Activated CD4-positive, alpha-beta T cell treated with anti-CD3 and anti-CD28 coated beads for 36 hours (primary cell): ENCODE data around the gene TSPAN10. TPM values are rescaled to one million over a fixed set of nuclear protein-coding genes. Genes with fewer than 3 reads are reported as not detected.

ENCODE experiments used
- ATAC-seq: fragments of 200-7000 bp; cut with Tn5 transposase; one replicate; pipeline ENCODE4 v1.10.0; 2021; ENCODE audit warnings: mild to moderate bottlenecking, moderate library complexity
- CTCF ChIA-PET: fragments of 350-600 bp; sonication (Branson Sonifier 250); formaldehyde crosslinking; loops from one replicate; lab custom pipeline; 2021; ENCODE audit warnings: antibody characterized with exemption; lab: Charles Lee
- POLR2A ChIA-PET: fragments of 350-600 bp; sonication (Branson Sonifier 250); formaldehyde crosslinking; loops from one replicate; lab custom pipeline; 2021; ENCODE audit warnings: antibody characterized with exemption, inconsistent platforms; lab: Charles Lee
- DNase-seq: peaks from one replicate; pipeline ENCODE4 v3.0.0-alpha.2; 2020
- H3K27ac Mint-ChIP-seq: one replicate; pipeline ENCODE4 v1.8.0; 2021; ENCODE audit warnings: mixed read lengths
- H3K27me3 Mint-ChIP-seq: one replicate; pipeline ENCODE4 v1.8.0; 2021; ENCODE audit warnings: mixed read lengths
- H3K36me3 Mint-ChIP-seq: one replicate; pipeline ENCODE4 v1.8.0; 2021; ENCODE audit warnings: low read depth, mixed read lengths
- H3K4me1 Mint-ChIP-seq: one replicate; pipeline ENCODE4 v1.8.0; 2021; ENCODE audit warnings: mixed read lengths
- H3K4me3 Mint-ChIP-seq: one replicate; pipeline ENCODE4 v1.8.0; 2021; ENCODE audit warnings: mild to moderate bottlenecking, moderate library complexity, mixed read lengths
- H3K9me3 Mint-ChIP-seq: one replicate; pipeline ENCODE4 v1.8.0; 2021; ENCODE audit warnings: low read depth, mixed read lengths
- intact Hi-C, 2 experiments: fragments of 100-400 bp; cut with DNase I in 1 of 2; cut with micrococcal nuclease in 1 of 2; formaldehyde crosslinking; loops; one replicate each; pipeline versions ENCODE4 v1.14.2 to v1.15.1; 2022 to 2024; cut with DNase I, micrococcal nuclease
- total RNA-seq, 2 experiments: library from RNA; stranded (reverse); gene quantifications; one replicate each; pipeline ENCODE4 v1.2.3, GENCODE V29; 2021

Gene TSPAN10
- total RNA-seq, 2 experiments from 2014 or later: 0.34 to 0.35 TPM

DNA sequence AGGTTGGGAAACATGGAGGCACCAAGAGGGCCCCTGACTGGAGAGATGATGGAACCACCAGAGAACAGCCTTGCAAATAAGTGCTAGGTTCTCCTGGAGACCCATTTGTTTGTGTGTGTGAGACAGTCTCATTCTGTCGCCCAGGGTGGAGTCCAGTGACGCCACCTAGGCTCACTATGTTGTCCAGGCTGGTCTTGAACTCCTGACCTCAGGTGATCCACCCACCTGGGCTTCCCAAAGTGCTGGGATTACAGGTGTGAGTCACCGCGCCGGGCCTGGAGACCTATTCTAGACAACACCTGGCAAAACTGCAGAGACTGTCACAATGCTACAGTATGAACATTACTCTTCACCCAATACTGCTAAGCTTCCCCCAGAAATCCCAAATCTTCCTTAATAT, 1.6 kb upstream of the TSPAN10 start:
- intact Hi-C loops: no loop called here
- H3K4me1 Mint-ChIP-seq: peaks cover 23% of the 10 kb centered on the region
- peak overlapping the region; percentile 96 for H3K4me3 Mint-ChIP-seq
- ChIA-PET POLR2A (interaction anchor here (1.4 to 1.5 kb wide), 2 partner anchors 48 to 83 kb away, joined by 3 to 4 read pairs; partner anchors contain the start of genes ARL16, FAAP100 and HGS), CTCF (interaction anchor here (1.0 kb wide), 1 partner anchor 20 kb away, joined by 4 read pairs; no protein-coding TSS in a partner anchor)
- H3K36me3 Mint-ChIP-seq: peaks cover 15% of the 10 kb centered on the region
- peak overlapping the region; percentile 84 for H3K27ac Mint-ChIP-seq
- ATAC-seq (no peak), DNase-seq (no peak)
- H3K27me3 Mint-ChIP-seq: no peaks in the 10 kb centered on the region
- no peaks in the 10 kb centered on the region for H3K9me3 Mint-ChIP-seq

DNA sequence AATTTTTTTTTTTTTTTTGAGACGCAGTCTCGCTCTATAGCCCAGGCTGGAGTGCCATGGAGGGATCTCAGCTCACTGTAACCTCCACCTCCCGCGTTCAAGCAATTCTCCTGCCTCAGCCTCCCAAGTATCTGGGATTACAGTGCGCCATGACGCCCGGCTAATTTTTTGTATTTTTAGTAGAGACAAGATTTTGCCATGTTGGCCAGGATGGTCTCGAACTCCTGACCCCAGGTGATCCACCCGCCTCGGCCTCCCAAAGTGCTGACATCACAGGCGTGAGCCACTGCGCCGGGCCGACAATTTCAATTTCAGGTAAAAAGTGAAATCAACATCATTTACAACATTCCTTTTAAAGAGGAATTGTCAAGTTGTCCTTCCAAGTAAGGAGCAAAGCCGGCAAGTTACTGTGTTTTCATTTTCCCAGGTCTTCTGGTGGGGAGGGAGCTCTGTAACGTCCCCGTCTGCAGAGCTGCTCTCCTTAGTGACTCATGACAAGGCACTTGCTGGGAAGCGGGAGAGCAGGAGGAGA, 957 bp upstream of the TSPAN10 start:
- DNase-seq: no peak
- no peaks in the 10 kb centered on the region for H3K27me3 Mint-ChIP-seq
- intact Hi-C loops: loop anchor here (1.0 to 2.0 kb wide), 6 partner anchors 29 to 341 kb away; partner anchors contain the start of genes ACTG1 (in 1 of the 2), ARL16 (in 1 of the 2), MRPL12 (in 1 of the 2) and SLC25A10 (in 1 of the 2)
- peak; percentile 26 for ATAC-seq
- ChIA-PET POLR2A (interaction anchor here (1.4 to 1.5 kb wide), 2 partner anchors 48 to 84 kb away, joined by 3 to 4 read pairs; partner anchors contain the start of genes ARL16, FAAP100 and HGS), CTCF (interaction anchor here (0.6 kb wide), 2 partner anchors 92 to 533 kb away, joined by 3 read pairs; no protein-coding TSS in a partner anchor)
- peaks cover 23% of the 10 kb centered on the region for H3K4me1 Mint-ChIP-seq
- peak overlapping the region; percentile 96 for H3K4me3 Mint-ChIP-seq
- no peaks in the 10 kb centered on the region for H3K9me3 Mint-ChIP-seq
- H3K27ac Mint-ChIP-seq: peak overlapping the region; percentile 84
- H3K36me3 Mint-ChIP-seq: peaks cover 13% of the 10 kb centered on the region

DNA sequence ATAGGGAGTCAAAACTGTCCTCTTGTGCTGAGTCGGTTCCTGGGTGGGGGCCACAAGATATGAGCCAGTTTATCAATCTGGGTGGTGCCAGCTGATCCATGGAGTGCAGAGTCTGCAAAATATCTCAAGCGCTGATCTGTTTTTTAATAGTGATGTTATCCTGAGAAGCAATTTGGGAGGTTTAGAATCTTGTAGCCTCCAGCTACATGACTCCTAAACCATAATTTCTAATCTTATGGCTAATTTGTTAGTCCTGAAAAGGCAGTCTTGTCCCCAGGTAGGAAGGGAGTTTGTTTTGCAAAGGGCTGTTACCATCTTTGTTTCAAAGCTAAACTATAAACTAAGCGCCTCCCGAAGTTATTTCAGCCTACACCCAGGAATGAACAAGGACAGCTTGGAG, 1.7 kb downstream of the TSPAN10 start:
- H3K4me3 Mint-ChIP-seq: no peak overlapping the region
- intact Hi-C loops: no loop called here
- H3K4me1 Mint-ChIP-seq: peaks cover 18% of the 10 kb centered on the region
- H3K27ac Mint-ChIP-seq: no peak overlapping the region
- DNase-seq: no peak
- H3K9me3 Mint-ChIP-seq: no peaks in the 10 kb centered on the region
- H3K27me3 Mint-ChIP-seq: no peaks in the 10 kb centered on the region
- POLR2A ChIA-PET: no interaction called here
- CTCF ChIA-PET: interaction anchor here (0.7 kb wide), 2 partner anchors 68 to 263 kb away, joined by 3 read pairs; no protein-coding TSS in a partner anchor
- no peak for ATAC-seq
- peaks cover 7% of the 10 kb centered on the region for H3K36me3 Mint-ChIP-seq

DNA sequence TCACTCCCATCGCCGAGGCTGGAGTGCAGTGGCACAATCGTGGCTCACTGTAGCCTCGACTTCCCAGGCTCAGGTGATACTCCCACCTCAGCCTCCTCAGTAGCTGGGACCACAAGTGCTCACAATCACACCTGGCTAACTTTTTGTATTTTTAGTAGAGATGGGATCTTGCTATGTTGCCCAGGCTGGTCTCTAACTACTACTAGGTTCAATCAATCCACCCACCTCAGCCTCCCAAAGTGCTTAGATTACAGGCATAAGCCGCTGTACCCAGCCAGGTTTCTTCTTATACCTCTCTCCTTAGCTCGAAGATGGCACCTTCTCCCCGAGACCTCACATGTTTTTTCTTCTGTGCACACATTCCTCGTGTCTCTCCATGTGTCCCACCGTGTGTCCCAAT, 3.0 kb downstream of the TSPAN10 start:
- Mint-ChIP-seq H3K4me3 (no peak overlapping the region), H3K27me3 (no peaks in the 10 kb centered on the region), H3K27ac (no peak overlapping the region), H3K36me3 (peaks cover 7% of the 10 kb centered on the region), H3K4me1 (peaks cover 14% of the 10 kb centered on the region), H3K9me3 (no peaks in the 10 kb centered on the region)
- no peak for ATAC-seq
- POLR2A ChIA-PET: no interaction called here
- CTCF ChIA-PET: no interaction called here
- intact Hi-C loops: no loop called here
- no peak for DNase-seq

DNA sequence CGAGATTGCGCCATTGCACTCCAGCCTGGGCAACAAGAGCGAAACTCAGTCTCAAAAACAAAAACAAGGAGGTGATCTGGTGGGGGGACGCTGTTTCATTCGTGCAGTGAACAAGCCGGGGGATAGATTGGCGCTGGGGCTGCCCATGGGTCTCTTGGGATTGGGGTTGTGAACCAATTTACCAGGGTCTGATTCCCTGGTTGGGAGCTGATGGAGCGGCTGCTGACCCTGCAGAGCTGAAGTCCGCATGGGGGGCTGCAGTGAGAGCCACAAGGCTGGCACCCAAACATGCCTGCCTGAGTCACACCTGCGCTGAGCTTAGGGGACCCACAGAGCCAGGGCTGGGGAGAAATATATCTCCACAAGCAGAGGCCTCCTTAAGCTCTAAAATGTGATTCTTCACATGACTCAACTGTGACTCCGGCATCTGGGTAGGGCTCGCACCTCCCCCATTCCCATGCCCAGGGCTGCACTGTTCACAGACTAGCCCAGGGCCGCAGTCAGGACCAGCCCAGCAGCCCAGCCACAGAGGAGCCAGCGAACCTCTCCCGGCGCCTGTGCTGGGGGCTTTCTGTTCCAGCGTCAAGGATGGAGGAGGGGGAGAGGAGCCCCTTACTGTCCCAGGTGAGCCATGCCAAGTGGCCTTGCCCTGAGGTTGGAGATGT, 5.0 kb downstream of the TSPAN10 start:
- H3K4me1 Mint-ChIP-seq: peaks cover 3% of the 10 kb centered on the region
- no peak for ATAC-seq
- no peaks in the 10 kb centered on the region for H3K36me3 Mint-ChIP-seq
- no peak overlapping the region for H3K4me3 Mint-ChIP-seq
- H3K27me3 Mint-ChIP-seq: no peaks in the 10 kb centered on the region
- ChIA-PET POLR2A (no interaction called here), CTCF (interaction anchor here (0.8 kb wide), 1 partner anchor 16 kb away, joined by 5 read pairs; no protein-coding TSS in a partner anchor)
- intact Hi-C loops: no loop called here
- DNase-seq: no peak
- no peak overlapping the region for H3K27ac Mint-ChIP-seq
- H3K9me3 Mint-ChIP-seq: no peaks in the 10 kb centered on the region

DNA sequence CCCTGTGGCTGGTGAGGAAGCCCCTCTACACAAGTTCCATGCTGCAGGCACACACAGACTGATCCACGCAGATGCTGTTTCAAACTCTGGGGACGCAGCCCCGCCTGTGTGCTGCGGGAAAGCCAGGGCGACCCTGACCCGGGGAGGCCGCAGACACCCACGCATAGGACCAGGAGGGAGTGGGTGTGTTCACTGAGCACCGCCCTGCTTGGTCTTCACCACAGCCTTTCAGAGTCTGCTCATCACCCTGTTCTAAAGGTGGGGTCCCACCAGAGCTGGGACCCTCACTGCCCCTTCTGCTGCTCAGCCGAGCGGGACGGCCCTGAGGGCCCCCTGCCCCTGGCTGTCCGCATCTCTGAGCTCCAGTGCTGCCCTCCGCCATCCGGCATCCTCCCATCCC, 7.5 kb downstream of the TSPAN10 start:
- no peaks in the 10 kb centered on the region for H3K36me3 Mint-ChIP-seq
- no peak for ATAC-seq
- ChIA-PET POLR2A (no interaction called here), CTCF (no interaction called here)
- no peak overlapping the region for H3K27ac Mint-ChIP-seq
- H3K4me3 Mint-ChIP-seq: no peak overlapping the region
- intact Hi-C loops: no loop called here
- H3K27me3 Mint-ChIP-seq: peaks cover 10% of the 10 kb centered on the region
- no peak for DNase-seq
- no peaks in the 10 kb centered on the region for H3K9me3 Mint-ChIP-seq
- no peaks in the 10 kb centered on the region for H3K4me1 Mint-ChIP-seq

DNA sequence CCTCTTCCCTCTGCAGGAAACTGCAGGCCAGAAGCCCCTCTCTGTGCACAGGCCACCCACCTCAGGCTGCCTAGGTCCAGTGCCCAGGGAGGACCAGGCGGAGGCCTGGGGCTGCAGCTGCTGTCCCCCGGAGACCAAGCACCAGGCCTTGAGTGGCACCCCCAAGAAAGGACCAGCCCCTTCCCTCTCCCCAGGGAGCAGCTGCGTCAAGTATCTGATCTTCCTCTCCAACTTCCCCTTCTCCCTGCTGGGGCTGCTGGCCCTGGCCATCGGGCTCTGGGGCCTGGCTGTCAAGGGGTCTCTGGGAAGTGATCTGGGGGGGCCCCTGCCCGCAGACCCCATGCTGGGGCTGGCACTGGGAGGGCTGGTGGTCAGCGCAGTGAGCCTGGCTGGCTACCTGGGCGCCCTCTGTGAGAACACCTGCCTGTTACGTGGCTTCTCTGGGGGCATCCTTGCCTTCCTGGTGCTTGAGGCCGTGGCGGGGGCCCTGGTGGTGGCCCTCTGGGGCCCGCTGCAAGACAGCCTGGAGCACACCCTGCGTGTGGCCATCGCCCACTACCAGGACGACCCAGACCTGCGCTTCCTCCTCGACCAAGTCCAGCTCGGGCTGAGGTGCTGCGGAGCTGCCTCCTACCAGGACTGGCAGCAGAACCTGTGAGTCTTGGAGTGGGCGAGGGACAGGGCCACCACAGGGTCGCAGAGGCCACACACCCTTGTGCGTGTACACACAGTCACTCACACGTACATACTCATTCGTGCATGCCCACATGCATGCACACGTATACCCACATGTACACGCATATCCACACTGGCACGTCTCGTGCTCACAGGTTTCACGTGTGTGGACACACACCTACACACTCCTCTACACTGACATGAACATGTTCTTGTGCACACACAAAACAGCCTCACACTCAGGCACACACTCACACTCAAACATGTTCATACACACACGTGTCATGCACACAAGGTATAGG, 8.3 kb downstream of the TSPAN10 start:
- Mint-ChIP-seq H3K36me3 (no peaks in the 10 kb centered on the region), H3K27ac (no peak overlapping the region), H3K4me3 (no peak overlapping the region), H3K27me3 (peaks cover 10% of the 10 kb centered on the region), H3K4me1 (no peaks in the 10 kb centered on the region), H3K9me3 (no peaks in the 10 kb centered on the region)
- intact Hi-C loops: no loop called here
- ATAC-seq (no peak), DNase-seq (no peak)
- ChIA-PET CTCF (no interaction called here), POLR2A (no interaction called here)

DNA sequence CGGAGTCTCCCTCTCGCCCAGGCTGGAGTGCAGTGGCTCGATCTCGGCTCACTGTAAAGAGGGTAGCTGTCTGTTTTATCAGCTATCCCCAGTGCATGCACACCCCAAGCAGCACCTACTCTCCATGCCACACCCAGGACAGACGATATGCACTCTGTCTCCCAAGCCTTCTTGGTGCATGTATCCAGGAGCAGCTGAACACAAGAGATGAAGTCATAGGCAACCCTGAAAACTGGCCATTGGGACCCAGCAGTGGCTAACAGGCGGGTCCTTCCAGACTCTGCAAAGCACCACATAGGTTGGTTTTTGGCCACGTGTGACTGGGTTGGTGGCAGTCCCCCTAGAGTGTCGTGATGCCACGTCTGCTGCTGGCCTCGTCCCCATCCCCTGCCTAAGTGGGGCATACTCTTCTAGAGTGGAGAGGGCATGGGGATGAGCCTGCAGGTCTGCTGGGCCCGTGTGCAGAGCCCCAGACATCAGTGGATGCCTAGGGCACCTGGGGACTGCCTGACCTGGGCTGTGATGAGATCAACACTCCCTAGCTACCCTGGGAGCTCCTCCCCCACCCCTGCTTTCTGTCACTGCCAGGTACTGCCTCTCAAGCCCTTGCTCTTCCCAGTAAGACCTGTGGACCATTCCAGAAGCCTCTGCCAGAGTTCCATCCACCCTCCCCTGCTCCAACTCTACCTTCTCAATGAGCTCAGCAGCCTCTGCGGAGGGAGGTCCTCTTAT, 10.0 kb downstream of the TSPAN10 start:
- CTCF ChIA-PET: interaction anchor here (0.8 to 1.1 kb wide), 3 partner anchors 15 to 1421 kb away, joined by 3 read pairs; no protein-coding TSS in a partner anchor
- ATAC-seq: no peak

DNA sequence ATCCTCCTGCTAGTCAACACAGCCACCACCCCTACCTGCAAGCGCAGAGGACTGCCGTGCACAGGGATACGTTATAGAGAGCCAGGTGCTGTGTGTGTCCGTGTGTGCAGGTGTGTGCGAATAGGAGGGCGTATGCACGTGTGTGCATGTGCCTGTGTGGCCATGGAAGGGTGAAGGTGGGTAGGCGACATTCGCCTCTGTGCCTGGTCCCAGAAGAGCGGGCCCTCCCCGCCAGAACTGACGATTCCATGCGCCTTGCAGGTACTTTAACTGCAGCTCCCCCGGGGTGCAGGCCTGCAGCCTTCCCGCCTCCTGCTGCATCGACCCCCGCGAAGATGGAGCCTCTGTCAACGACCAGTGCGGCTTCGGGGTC, 10.6 kb downstream of the TSPAN10 start:
- H3K36me3 Mint-ChIP-seq: peaks cover 2% of the 10 kb centered on the region
- ChIA-PET CTCF (interaction anchor here (1.0 to 1.1 kb wide), 2 partner anchors 16 to 46 kb away, joined by 3 read pairs; no protein-coding TSS in a partner anchor), POLR2A (no interaction called here)
- ATAC-seq (no peak), DNase-seq (no peak)
- intact Hi-C loops: no loop called here
- no peaks in the 10 kb centered on the region for H3K9me3 Mint-ChIP-seq
- no peak overlapping the region for H3K4me3 Mint-ChIP-seq
- H3K27me3 Mint-ChIP-seq: peaks cover 15% of the 10 kb centered on the region
- H3K27ac Mint-ChIP-seq: no peak overlapping the region
- peaks cover 2% of the 10 kb centered on the region for H3K4me1 Mint-ChIP-seq

More for the DNA sequence above, 10.0 kb downstream of the TSPAN10 start:
- Mint-ChIP-seq H3K9me3 (no peaks in the 10 kb centered on the region), H3K36me3 (peaks cover 2% of the 10 kb centered on the region), H3K27me3 (peaks cover 15% of the 10 kb centered on the region), H3K4me3 (no peak overlapping the region), H3K4me1 (peaks cover 2% of the 10 kb centered on the region), H3K27ac (no peak overlapping the region)
- POLR2A ChIA-PET: interaction anchor here (1.2 kb wide), 1 partner anchor 10 kb away, joined by 3 read pairs; the partner anchor contains the start of genes NPLOC4 and TSPAN10
- no peak for DNase-seq
- intact Hi-C loops: no loop called here

DNA sequence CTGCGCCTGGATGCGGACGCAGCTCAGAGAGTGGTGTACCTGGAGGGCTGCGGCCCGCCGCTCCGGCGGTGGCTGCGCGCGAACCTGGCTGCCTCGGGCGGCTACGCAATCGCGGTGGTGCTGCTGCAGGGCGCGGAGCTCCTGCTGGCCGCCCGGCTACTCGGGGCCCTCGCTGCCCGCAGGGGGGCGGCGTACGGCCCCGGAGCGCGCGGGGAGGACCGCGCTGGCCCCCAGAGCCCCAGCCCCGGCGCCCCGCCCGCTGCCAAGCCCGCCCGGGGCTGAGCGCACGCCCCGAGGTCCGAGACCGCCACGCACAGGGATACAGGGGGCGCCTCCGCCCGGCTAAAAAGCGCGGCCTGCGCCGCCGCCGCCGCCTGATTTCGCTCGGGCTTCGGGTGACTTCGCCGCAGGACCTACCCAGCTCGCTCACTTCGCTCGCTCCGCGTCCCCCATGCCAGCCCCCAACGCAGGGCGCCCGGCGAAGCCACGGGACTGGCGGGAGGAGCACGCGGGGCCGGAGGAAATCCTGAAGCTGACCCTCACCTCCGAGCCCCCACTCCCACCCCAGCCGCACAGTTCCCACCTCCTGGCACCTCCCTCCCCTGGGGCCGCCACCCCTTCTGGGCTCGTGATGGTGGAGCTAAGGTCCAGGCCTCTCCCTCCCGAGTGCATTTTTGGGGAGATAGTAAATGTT, 11.2 kb downstream of the TSPAN10 start:
- ChIA-PET CTCF (interaction anchor here (1.1 kb wide), 1 partner anchor 17 kb away, joined by 3 read pairs; no protein-coding TSS in a partner anchor), POLR2A (no interaction called here)
- Mint-ChIP-seq H3K4me3 (no peak overlapping the region), H3K4me1 (peaks cover 4% of the 10 kb centered on the region), H3K9me3 (no peaks in the 10 kb centered on the region), H3K27me3 (peaks cover 15% of the 10 kb centered on the region), H3K27ac (no peak overlapping the region), H3K36me3 (peaks cover 2% of the 10 kb centered on the region)
- ATAC-seq: no peak
- DNase-seq: no peak
- intact Hi-C loops: no loop called here
